ENCODE data around the gene PAM16.
"Not testable (repeated sequence)": the region's sequence is repeated elsewhere in the genome, so short reads cannot be mapped to it uniquely, and the experiment has no call there.

The PAM16 gene

GRCh38 chr16:4350787-4351659, at the start of gene PAM16:
Gene PAM16, minus strand, starts transcription at chr16:4351321. Its CDS starts 87 bp downstream, at chr16:4351234.
- peak; percentile 98 to 99 (median 99) for DNase-seq

- peak; percentile 27 to 51 (median 40) for DNase-seq
Observed at GRCh38 chr16:4399001-4399730, 48.0 kb upstream of the PAM16 start.

- DNase-seq = no peak
Observed at GRCh38 chr16:4395055-4395726, 44.1 kb upstream of the PAM16 start.

GRCh38 chr16:4393850-4394249, 42.7 kb upstream of the PAM16 start:
- DNase-seq = not testable (repeated sequence)

GRCh38 chr16:4393240-4393600, 42.1 kb upstream of the PAM16 start:
- no peak for DNase-seq

GRCh38 chr16:4392382-4393239, 41.5 kb upstream of the PAM16 start:
- no peak for DNase-seq

- no peak for DNase-seq
Observed at GRCh38 chr16:4391631-4392381, 40.7 kb upstream of the PAM16 start.

- DNase-seq = no peak
Observed at GRCh38 chr16:4390266-4391260, 39.4 kb upstream of the PAM16 start.

GRCh38 chr16:4389051-4389955, 38.2 kb upstream of the PAM16 start:
- DNase-seq = no peak

- DNase-seq = no peak
Observed at GRCh38 chr16:4388271-4389021, 37.3 kb upstream of the PAM16 start.

- no peak for DNase-seq
Observed at GRCh38 chr16:4387781-4388180, 36.7 kb upstream of the PAM16 start.

GRCh38 chr16:4386951-4387565, 35.9 kb upstream of the PAM16 start:
- DNase-seq = no peak

GRCh38 chr16:4386451-4386805, 35.3 kb upstream of the PAM16 start:
- no peak for DNase-seq

- DNase-seq = no peak
Observed at GRCh38 chr16:4385789-4386450, 34.8 kb upstream of the PAM16 start.

- no peak for DNase-seq
Observed at GRCh38 chr16:4385066-4385788, 34.1 kb upstream of the PAM16 start.

- no peak for DNase-seq
Observed at GRCh38 chr16:4384509-4384942, 33.4 kb upstream of the PAM16 start.
